Stimulated activated CD8-positive, alpha-beta memory T cell treated with anti-CD3 and anti-CD28 coated beads, Interleukin-4, amount 100 ng/mL, for 4 hours (primary cell): ENCODE data around the gene ANKRD13D.
A peak's percentile ranks its signal among the peaks of the same experiment; 100 is the strongest.
"Not testable (repeated sequence)": the region's sequence is repeated elsewhere in the genome, so short reads cannot be mapped to it uniquely, and the experiment has no call there.

Experiments used
- DNase-seq, 2 donors: peaks; one replicate each; pipeline ENCODE4 v3.0.0-alpha.2; 2020; ENCODE audit warnings: low read depth in 2 of 2, low spot score in 1 of 2

Gene ANKRD13D

DNA sequence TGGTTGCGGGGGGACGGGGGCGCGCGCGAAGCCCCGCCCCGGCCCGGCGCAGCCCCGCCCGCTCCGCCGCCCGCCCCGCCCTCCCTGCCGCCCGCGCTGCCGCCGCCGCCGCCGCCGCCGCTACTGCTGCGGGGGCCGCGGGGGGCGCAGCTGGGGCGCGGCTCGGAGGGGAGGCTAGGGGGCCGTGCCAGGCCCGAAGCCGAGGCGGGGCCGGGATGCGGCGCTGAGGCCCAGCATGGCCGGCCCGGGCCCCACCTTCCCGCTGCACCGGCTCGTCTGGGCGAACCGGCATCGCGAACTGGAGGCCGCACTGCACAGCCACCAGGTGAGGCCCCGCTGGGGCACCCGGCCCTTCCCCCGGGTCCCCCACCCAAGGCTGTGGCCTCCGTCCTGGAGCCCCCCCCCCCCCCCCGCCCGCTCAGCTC lies at the start of gene ANKRD13D:
Gene ANKRD13D, plus strand, starts transcription at position 78 of the 425 bp plus-strand sequence. Its CDS starts 158 bp downstream, at position 236.
- no peak for DNase-seq

DNA sequence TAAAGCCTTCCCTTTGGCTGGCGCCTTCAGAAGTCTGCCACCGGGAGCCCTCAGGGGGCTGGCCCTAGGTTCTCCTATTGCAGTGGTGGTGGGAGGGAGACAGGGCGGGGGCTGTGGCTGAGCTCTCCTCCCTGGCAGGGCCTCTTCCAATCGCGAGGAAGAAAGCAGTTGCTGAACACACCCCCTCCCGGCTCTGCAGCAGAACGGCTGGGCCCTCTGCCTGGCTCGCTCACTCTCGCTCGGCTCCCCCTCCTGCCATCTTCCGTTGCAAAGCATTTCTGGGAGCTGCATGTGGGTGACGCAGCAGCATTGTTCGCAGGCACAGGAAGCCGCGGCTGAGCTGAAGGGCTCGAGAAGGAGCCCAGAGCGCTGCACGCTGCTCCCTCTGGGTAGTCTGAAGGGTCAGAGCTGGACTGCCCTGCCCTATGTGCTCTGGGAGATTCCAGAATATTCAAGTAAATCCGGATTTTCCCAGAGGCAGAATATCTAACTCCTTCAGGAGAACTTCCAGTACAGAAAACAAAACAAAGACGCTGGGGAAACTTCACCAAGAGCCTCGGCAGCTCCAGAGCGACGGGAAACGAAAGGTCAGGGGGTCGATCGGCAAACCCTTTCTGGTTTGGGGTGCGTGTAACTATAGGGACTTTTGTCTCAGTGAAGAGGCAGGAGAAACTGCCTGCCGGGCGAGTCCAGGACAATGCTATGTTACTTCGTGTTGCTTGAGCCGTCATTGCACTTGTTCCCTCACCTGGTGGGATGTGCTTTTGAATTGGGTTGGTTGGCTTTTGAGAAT lies 49.1 kb upstream of the ANKRD13D start:
- DNase-seq = peak; percentile 84 to 94

DNA sequence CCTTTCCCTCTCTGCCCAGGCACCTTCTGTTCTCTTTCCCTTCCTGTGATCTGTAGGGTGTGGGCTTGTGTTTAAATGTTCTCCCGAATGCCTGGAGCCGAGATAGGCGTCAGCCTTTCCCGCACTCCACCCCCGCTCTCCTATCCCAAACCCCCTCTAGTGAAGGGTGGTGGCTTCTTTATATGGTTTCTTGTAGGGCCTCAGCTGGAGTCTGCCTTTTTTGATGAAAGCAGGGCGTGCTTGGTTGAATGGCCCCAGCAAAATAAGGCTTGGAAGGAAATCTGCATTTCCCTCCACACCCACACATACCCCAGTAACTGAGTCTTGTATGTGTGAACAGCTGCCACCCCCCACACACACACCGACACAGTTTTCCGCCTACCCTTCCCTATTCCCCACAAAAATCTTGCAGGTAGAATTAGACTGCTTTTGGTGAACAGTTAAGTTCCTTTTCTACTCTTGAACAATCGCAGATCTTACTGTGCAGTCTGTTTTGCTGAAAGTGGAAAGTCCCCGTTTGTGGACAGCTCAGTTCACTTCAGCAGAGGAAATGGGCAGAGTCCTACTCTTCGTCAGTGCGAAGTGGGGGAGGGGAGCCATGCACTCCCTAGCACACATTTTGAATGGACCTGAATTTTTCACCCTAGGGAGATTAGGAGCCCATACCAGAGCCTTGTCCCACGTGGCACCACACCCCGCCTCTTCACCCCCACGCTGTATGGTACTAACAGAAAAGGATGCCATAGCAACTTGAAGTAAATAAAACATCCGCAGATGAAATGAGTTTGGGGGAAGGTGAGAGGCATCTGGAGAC lies 48.3 kb upstream of the ANKRD13D start:
- DNase-seq = peak; percentile 35 to 62

DNA sequence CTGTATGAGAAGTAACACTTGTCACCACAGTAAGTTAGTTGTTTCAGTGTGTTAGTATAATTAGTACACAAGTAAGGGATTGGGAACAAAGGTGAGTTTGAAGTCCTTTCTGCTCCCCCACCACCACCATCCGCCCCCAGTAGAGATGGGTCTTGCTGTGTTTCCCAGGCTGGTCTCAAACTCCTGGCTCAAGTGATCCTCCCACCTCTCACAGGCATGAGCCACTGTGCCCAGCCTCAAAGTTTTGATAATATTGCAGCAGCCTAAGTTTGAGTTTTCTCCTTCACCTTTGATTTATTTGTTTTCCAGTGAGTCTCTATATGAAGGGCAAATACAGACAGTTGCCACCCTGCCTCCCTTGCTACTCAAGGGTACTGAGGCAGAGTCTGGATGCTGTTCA lies 46.6 kb upstream of the ANKRD13D start:
- DNase-seq = no peak

DNA sequence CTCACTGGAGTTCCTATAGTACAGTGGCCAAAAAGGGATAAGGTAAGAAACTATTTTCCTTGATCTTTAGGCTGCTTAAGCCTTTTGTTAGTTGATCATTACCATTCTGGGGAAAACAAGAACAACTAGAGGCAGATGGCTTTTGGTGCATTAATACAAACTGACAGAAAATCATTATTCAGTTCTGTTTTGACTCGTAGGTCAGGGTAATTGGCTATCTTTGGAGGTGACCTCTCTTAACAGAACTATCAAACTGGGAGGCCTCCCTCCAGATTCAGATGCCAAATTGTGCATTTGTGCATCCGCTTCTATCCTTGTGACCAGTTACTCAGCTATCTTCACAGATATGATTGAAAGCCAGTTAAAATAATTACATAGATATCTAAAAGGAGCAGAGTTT lies 46.1 kb upstream of the ANKRD13D start:
- DNase-seq = no peak

DNA sequence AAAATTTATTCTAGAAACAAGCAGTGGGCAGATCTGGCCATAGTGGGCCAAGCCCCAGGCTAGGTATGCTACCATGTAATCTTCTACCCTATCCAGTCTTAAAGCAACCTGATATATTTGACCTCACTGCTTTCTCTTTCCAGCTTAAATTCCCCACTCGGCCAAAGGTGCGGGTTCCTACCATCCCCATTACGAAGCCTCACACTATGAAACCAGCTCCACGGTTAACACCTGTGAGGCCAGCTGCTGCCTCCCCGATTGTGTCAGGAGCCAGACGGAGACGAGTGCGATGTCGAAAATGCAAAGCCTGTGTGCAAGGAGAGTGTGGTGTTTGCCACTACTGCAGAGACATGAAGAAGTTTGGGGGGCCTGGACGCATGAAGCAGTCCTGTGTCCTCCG lies 44.1 kb upstream of the ANKRD13D start:
- no peak for DNase-seq

DNA sequence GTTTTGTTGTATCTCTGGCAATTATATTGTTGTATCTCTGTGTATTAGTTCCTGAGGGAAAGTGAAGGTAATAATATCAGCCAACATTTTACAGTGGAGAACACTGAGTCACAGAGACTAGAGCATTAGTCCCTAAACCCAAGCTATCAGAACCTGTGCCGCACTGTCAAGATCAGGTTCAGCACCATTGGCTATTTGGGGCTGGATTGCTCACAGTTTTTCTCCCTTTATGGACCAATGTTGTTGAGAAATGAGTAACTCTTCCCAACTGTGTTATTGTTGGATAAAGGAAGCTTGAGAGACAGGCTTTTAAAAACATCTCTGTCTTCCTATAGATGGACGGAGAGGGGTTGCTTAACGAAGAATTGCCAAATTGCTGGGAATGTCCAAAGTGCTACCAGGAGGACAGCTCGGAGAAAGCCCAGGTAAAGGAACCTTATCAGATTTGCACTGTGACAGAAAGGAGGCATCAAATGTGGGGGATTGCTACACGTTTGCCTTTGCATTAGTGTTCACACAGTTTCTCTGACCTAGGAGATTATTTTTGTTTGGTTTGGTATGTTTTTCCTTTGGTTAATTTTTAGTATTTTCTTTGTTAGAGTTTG lies 41.1 kb upstream of the ANKRD13D start:
- no peak for DNase-seq

DNA sequence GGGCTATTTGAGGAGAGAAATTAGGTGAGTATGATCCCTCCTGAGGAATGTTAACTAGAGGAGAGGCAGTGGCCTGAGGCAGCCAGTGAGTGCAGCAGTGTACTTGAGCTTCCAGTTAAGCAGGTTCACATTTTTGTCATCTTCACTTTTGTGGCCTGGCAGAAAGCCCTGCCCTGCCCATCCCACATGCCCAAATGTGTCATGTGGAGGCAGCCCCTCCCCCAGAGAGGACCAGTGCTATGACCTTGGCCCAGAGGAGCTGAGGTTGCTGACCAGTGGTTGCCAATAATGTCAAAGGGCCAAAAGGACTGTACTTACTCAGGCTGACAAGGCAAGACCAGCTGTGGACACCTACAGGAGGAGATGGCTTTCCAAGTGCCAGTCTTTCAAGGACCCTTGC lies 40.5 kb upstream of the ANKRD13D start:
- DNase-seq = no peak

DNA sequence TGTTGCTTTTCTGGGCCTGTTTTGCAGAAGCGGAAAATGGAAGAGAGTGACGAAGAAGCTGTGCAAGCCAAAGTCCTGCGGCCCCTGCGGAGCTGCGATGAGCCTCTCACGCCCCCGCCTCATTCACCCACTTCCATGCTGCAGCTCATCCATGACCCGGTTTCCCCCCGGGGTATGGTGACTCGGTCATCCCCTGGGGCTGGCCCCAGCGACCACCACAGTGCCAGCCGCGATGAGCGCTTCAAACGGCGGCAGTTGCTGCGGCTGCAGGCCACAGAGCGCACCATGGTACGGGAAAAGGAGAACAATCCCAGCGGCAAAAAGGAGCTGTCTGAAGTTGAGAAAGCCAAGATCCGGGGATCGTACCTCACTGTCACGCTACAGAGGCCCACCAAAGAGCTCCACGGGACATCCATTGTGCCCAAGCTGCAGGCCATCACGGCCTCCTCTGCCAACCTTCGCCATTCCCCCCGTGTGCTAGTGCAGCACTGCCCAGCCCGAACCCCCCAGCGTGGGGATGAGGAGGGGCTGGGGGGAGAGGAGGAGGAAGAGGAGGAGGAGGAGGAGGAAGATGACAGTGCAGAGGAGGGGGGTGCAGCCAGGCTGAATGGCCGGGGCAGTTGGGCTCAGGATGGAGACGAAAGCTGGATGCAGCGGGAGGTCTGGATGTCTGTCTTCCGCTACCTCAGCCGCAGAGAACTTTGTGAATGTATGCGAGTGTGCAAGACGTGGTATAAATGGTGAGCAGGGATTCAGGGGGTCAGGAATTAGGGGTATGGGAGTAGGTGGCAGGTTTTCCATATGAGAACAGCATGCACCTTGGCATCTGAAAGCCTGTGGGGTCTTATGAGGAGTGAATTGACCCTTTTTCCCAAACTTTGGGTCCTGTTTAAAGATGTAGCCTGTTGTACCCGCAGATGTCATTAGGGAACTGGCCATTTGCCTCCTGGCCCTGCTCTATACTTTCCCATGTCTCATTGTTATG lies 38.8 kb upstream of the ANKRD13D start:
- no peak for DNase-seq

DNA sequence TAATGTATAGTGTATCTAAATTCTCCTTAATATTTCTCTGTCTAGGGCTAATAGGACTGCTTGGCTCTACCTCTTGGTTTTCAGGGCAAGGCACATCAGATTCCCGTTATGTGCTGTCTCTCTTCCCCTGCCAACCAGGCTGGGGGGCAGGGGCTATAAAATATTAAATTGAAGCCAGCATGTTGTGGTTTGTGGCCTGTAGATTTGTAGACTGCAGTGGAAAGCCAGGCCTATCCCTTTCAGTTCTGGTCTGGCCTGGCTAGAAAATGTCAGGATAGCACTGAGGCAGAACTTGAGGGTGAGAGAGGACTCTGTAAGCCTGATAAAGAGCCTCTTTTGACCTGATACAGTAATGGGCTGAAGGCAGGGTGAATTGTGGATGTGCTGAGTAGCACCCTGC lies 37.3 kb upstream of the ANKRD13D start:
- DNase-seq = no peak

DNA sequence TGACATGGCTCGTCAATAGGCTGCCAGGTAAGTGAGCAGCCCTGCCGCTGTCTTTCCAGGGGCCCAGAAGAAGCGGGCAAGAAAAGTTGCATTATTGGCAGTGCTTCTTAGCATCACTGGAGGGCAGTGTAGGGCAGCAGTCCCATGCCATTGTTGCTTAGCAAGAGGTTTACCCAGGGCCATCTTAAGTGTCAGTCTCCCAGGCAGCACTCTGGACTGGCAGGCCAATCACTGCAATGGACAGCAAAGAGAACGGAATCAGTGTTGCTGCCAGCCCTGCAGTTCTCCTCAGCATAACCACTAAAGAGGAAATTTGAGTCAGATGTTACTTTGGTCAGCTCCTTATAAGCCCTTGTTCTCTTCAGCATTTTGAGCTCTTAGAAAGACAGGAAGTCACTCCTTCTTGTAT lies 36.3 kb upstream of the ANKRD13D start:
- DNase-seq = no peak

DNA sequence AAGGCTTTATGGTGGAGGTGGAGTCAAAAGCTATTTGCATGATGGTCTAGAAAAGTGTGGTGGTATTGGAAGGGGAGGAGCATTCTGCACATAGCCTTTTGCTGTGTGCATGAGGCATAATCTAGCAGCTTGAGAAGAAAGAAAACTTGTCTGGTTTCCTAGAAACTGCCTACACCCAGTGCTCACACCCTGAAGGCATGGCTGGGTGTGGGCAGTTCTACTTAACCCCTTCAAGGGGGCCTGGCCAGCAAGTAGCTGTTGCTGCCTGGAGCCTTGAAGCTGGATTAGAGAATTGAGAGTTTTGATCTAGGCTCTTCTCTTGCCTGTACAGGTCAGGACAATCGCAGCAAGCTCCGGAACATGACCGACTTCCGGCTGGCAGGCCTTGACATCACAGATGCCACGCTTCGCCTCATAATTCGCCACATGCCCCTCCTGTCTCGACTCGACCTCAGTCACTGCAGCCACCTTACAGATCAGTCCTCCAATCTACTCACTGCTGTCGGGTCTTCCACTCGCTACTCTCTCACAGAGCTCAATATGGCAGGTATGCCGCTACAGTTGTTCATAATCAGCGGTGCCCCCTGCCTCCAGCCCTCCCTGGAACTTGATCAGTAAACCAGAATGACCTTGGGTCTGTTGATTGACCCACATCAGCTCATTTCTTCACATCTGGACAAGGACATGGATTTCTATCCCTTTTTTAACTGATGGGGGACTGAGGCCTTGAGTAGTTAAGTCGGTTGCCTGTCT lies 35.1 kb upstream of the ANKRD13D start:
- no peak for DNase-seq

DNA sequence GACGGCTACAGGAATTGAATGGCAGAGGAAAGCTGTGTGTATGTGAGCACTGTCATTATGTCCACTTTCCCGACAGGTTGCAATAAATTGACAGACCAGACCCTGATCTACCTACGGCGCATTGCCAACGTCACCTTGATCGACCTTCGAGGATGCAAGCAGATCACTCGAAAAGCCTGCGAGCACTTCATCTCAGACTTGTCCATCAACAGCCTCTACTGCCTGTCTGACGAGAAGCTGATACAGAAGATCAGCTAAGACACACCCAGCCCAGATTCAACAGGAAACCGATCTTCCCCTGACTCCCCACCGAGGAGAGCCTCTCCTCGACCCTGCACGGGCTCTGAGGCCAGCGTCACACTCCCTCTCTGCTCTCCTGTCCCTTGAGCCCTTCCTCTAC lies 34.3 kb upstream of the ANKRD13D start:
- DNase-seq = no peak

DNA sequence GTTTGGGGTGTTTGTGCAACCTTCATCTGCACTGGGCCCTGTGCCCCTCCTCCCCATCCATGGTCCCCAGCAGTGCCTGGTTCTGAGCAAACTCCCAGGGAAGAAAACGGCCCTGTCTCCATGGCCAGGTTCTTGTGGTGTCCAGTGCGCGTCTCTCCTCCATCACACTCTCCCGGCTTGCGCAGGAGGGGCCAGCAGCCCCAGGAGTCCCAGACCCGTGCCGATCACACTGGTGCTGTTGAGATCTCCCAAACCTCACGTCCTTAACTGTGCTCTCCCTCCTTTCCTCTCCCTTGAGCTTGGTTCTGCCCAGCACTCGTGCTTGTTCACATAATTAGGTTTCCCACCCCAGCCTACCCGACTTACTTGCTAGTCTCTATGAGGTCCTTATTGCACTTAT lies 33.8 kb upstream of the ANKRD13D start:
- no peak for DNase-seq

DNA sequence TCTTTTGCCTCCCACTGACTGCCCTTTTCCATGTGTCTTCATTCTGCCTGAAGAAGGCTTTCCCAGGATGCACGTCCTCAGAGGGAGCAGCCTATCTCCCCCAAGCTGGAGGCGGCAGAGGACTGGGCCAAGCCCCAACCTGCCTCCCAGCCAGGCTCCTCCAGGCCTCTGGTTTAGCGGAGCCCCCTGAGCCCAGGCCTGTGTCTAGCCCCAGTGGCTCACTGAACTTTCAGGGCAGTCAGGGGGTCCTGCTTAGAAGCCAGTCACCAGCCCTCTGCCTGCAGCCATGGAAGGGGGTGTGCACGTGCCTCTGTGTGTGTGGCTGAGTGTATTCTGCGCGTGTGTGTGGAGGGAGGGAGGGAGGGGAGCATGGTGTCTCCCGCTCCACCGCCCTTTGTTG lies 33.2 kb upstream of the ANKRD13D start:
- DNase-seq = no peak

DNA sequence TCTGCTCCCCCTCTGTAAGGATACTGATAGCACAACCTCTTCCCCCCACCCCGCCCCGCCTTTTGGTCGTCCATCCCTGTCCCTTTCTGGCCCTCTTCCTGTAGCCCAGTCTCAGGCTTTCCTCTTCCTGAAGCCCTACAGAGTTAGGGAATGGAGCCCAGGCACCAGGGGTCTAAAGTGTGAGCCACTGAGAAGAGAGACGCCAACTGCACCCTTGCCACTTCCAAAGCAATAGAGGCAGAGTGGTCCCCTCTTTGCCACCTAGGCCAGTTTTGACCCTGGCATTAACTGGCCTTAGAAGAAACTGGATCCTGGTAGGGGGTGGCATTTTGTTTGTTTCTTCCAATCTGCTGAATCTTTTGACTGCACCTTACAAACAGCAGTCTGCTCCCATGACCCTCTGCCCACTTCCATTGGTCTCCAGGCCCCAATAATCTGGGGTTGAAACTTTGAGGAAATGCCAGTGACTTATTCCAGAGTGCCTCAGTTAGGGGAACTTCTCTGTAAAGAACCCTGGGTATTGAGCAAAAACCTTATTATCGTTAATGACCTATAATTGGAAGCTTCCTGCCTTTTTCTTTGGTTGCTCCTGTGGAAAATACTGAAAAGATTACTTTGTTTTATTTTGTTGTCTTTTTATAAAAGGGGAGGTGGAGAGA lies 32.5 kb upstream of the ANKRD13D start:
- DNase-seq = no peak

DNA sequence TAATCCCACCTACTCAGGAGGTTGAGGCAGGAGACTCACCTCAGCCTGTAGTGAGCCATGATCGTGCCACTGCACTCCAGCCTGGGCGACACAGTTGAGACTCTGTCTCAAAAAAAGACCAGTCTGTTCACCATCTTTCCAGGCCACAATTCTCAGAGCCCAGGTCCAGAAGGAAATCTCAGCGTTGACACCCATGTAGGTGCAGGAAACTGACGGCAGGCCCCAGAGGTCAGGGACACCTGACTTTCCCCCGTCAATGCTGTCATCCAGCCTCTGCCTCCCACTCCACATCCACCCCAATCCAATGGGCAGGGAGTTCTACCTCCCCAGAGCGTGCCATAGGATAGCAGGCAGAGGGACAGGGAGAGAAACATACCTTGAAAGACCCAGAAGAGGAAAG lies 28.7 kb upstream of the ANKRD13D start:
- no peak for DNase-seq

DNA sequence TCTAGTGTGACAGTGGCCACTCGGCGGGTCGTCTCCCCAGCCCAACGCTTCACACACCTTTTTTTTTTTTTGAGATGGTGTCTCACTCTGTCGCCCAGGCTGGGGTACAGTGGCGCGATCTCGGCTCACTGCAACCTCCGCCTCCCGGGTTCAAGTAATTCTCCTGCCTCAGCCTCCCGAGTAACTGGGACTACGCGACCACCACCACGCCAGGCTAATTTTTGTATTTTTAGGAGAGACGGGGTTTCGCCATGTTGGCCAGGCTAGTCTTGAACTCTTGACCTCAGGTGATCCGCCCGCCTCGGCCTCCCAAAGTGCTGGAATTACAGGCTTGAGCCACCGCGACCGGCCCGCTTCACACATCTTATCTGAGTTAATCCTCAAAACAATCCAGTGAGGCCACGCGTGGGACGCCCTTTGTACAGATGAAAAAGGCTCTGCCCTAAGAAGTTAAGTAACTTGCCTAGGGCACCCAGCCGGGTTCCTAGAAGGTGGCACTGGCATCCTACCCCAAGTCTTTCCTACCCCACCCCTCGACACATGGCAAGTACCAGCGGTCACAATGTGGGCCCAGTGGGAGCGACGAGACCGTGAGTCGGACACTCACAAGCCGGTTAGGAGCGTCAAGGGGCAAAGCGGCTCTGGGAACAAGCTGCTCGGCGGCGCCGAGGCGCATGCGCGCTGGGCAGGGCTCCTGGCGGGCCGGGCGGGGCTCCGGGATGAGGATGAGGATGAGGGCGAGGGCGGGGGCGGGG lies 28.0 kb upstream of the ANKRD13D start:
- DNase-seq = not testable (repeated sequence)

DNA sequence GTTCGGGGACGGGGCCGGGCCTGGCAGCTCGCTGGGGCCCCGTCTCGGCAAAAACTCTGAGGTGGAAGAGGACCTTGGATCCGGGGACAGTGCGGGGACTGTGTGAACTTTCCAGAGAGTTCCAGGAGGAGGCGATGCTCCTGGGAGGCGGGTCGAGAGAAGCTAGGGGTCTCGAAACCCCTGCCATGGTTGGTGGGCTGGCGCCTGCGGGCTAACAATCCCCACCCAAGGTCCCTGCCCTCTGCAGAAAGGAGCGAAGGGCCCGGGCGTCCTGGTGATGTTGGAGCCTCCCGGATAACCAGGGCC lies 27.5 kb upstream of the ANKRD13D start:
- no peak for DNase-seq
